Measurements from ENCODE around the gene INPP4B. TPM values are rescaled to one million over a fixed set of nuclear protein-coding genes. Genes with fewer than 3 reads are reported as not detected.

Gene INPP4B
- total RNA-seq, 4 donors from 2014 or later: 38.9 to 48.7 (median 44.2) TPM

GRCh38 chr4:142596121-142596520 lies 250.0 kb downstream of the INPP4B start:
- no peak for TF ChIP-seq CTCF (IDR thresholded peaks at IDR 0.05)
- TF ChIP-seq POLR2A (IDR thresholded peaks at IDR 0.05): no peak
- DNase-seq: no peak
- no peaks in the 10 kb centered on the region for H3K4me1 ChIP-seq
- no peaks in the 10 kb centered on the region for H3K9me3 ChIP-seq
- H3K36me3 ChIP-seq: no peaks in the 10 kb centered on the region
- no peaks in the 10 kb centered on the region for H3K27me3 ChIP-seq
- no peak overlapping the region for H3K4me3 ChIP-seq
- no peak overlapping the region for H3K27ac ChIP-seq

- H3K9me3 ChIP-seq: no peaks in the 10 kb centered on the region
- H3K27ac ChIP-seq: no peak overlapping the region
- no peaks in the 10 kb centered on the region for H3K27me3 ChIP-seq
- H3K36me3 ChIP-seq: no peaks in the 10 kb centered on the region
- no peak for DNase-seq
- H3K4me3 ChIP-seq: no peak overlapping the region
- TF ChIP-seq POLR2A (IDR thresholded peaks at IDR 0.05) (no peak), CTCF (IDR thresholded peaks at IDR 0.05) (no peak)
- H3K4me1 ChIP-seq: no peaks in the 10 kb centered on the region
Measured at GRCh38 chr4:142595222-142595871, 250.8 kb downstream of the INPP4B start.

GRCh38 chr4:142585411-142585810 lies 260.7 kb downstream of the INPP4B start:
- Histone ChIP-seq H3K4me1 (no peaks in the 10 kb centered on the region), H3K36me3 (no peaks in the 10 kb centered on the region), H3K27me3 (no peaks in the 10 kb centered on the region), H3K27ac (no peak overlapping the region), H3K9me3 (no peaks in the 10 kb centered on the region), H3K4me3 (no peak overlapping the region)
- TF ChIP-seq CTCF (IDR thresholded peaks at IDR 0.05): no peak
- no peak for TF ChIP-seq POLR2A (IDR thresholded peaks at IDR 0.05)
- no peak for DNase-seq

- no peak overlapping the region for H3K4me3 ChIP-seq
- H3K9me3 ChIP-seq: no peaks in the 10 kb centered on the region
- DNase-seq: no peak
- H3K4me1 ChIP-seq: no peaks in the 10 kb centered on the region
- TF ChIP-seq CTCF (IDR thresholded peaks at IDR 0.05) (no peak), POLR2A (IDR thresholded peaks at IDR 0.05) (no peak)
- no peaks in the 10 kb centered on the region for H3K36me3 ChIP-seq
- no peak overlapping the region for H3K27ac ChIP-seq
- no peaks in the 10 kb centered on the region for H3K27me3 ChIP-seq
Measured at GRCh38 chr4:142583708-142584107, 262.4 kb downstream of the INPP4B start.

GRCh38 chr4:142582340-142582739 lies 263.8 kb downstream of the INPP4B start:
- H3K4me1 ChIP-seq: no peaks in the 10 kb centered on the region
- no peak overlapping the region for H3K4me3 ChIP-seq
- no peaks in the 10 kb centered on the region for H3K36me3 ChIP-seq
- no peak overlapping the region for H3K27ac ChIP-seq
- DNase-seq: no peak
- TF ChIP-seq POLR2A (IDR thresholded peaks at IDR 0.05) (no peak), CTCF (IDR thresholded peaks at IDR 0.05) (no peak)
- H3K9me3 ChIP-seq: no peaks in the 10 kb centered on the region
- H3K27me3 ChIP-seq: no peaks in the 10 kb centered on the region

- no peak overlapping the region for H3K27ac ChIP-seq
- H3K36me3 ChIP-seq: no peaks in the 10 kb centered on the region
- DNase-seq: no peak
- no peak overlapping the region for H3K4me3 ChIP-seq
- H3K27me3 ChIP-seq: no peaks in the 10 kb centered on the region
- no peaks in the 10 kb centered on the region for H3K9me3 ChIP-seq
- H3K4me1 ChIP-seq: no peaks in the 10 kb centered on the region
- TF ChIP-seq CTCF (IDR thresholded peaks at IDR 0.05): no peak
- no peak for TF ChIP-seq POLR2A (IDR thresholded peaks at IDR 0.05)
Measured at GRCh38 chr4:142581881-142582280, 264.2 kb downstream of the INPP4B start.

All from Peyer's patch (tissue), 4 donors.